Measurements from ENCODE around the gene TMEM123. TPM values are rescaled to one million over a fixed set of nuclear protein-coding genes. Genes with fewer than 3 reads are reported as not detected.

Gene TMEM123
- total and polyA plus RNA-seq, 2 donors from 2014 or later, result 57.0 to 143 TPM

- no peak for DNase-seq
- FAIRE-seq, result no peak
- no peak overlapping the region for H3K27ac ChIP-seq (ENCODE audit: low read depth in 2 of 2, low read length in 2 of 2)
- no peak overlapping the region for H3K4me3 ChIP-seq (ENCODE audit: low read length in 3 of 3)
- H3K9ac ChIP-seq (ENCODE audit: low read length in 3 of 3), result no peak overlapping the region
- no peaks in the 10 kb centered on the region for H3K4me1 ChIP-seq (ENCODE audit: control insufficient read depth in 2 of 3, insufficient read depth in 2 of 3, low read depth in 1 of 3, low read length in 3 of 3)
- no peaks in the 10 kb centered on the region for H3K36me3 ChIP-seq (ENCODE audit: control insufficient read depth in 2 of 3, insufficient read depth in 3 of 3, low read length in 3 of 3)
- H3K27me3 ChIP-seq (ENCODE audit: control insufficient read depth, insufficient read depth, low read length), result no peaks in the 10 kb centered on the region
- H3K9me3 ChIP-seq (ENCODE audit: control insufficient read depth in 2 of 3, insufficient read depth in 1 of 3, low read length in 3 of 3), result no peaks in the 10 kb centered on the region
- intact Hi-C loops (cut with DNase I), result no loop called here
- no peak for TF ChIP-seq CTCF (IDR thresholded peaks at IDR 0.05; ENCODE audit: borderline replicate concordance, extremely low read depth, insufficient read depth)
Observed at GRCh38 chr11:102487214-102487613, 34.6 kb upstream of the TMEM123 start.

- Histone ChIP-seq H3K36me3 (ENCODE audit: control insufficient read depth in 2 of 3, insufficient read depth in 3 of 3, low read length in 3 of 3) (no peaks in the 10 kb centered on the region), H3K9me3 (ENCODE audit: control insufficient read depth in 2 of 3, insufficient read depth in 1 of 3, low read length in 3 of 3) (no peaks in the 10 kb centered on the region), H3K27me3 (ENCODE audit: control insufficient read depth, insufficient read depth, low read length) (no peaks in the 10 kb centered on the region), H3K4me3 (ENCODE audit: low read length in 3 of 3) (no peak overlapping the region), H3K27ac (ENCODE audit: low read depth in 2 of 2, low read length in 2 of 2) (no peak overlapping the region), H3K9ac (ENCODE audit: low read length in 3 of 3) (no peak overlapping the region), H3K4me1 (ENCODE audit: control insufficient read depth in 2 of 3, insufficient read depth in 2 of 3, low read depth in 1 of 3, low read length in 3 of 3) (no peaks in the 10 kb centered on the region)
- FAIRE-seq (no peak), DNase-seq (no peak)
- TF ChIP-seq CTCF (IDR thresholded peaks at IDR 0.05; ENCODE audit: borderline replicate concordance, extremely low read depth, insufficient read depth), result no peak
- intact Hi-C loops (cut with DNase I), result no loop called here
Observed at GRCh38 chr11:102486584-102486983, 34.0 kb upstream of the TMEM123 start.

- TF ChIP-seq CTCF (IDR thresholded peaks at IDR 0.05; ENCODE audit: borderline replicate concordance, extremely low read depth, insufficient read depth), result no peak
- Histone ChIP-seq H3K9ac (ENCODE audit: low read length in 3 of 3) (no peak overlapping the region), H3K27me3 (ENCODE audit: control insufficient read depth, insufficient read depth, low read length) (no peaks in the 10 kb centered on the region), H3K36me3 (ENCODE audit: control insufficient read depth in 2 of 3, insufficient read depth in 3 of 3, low read length in 3 of 3) (no peaks in the 10 kb centered on the region), H3K27ac (ENCODE audit: low read depth in 2 of 2, low read length in 2 of 2) (no peak overlapping the region), H3K9me3 (ENCODE audit: control insufficient read depth in 2 of 3, insufficient read depth in 1 of 3, low read length in 3 of 3) (no peaks in the 10 kb centered on the region), H3K4me3 (ENCODE audit: low read length in 3 of 3) (no peak overlapping the region), H3K4me1 (ENCODE audit: control insufficient read depth in 2 of 3, insufficient read depth in 2 of 3, low read depth in 1 of 3, low read length in 3 of 3) (no peaks in the 10 kb centered on the region)
- DNase-seq, result no peak
- intact Hi-C loops (cut with DNase I), result no loop called here
- FAIRE-seq, result no peak
Observed at GRCh38 chr11:102485095-102485722, 32.6 kb upstream of the TMEM123 start.

GRCh38 chr11:102482433-102482832, 29.9 kb upstream of the TMEM123 start:
- H3K9me3 ChIP-seq (ENCODE audit: control insufficient read depth in 2 of 3, insufficient read depth in 1 of 3, low read length in 3 of 3), result no peaks in the 10 kb centered on the region
- no peak for TF ChIP-seq CTCF (IDR thresholded peaks at IDR 0.05; ENCODE audit: borderline replicate concordance, extremely low read depth, insufficient read depth)
- H3K4me3 ChIP-seq (ENCODE audit: low read length in 3 of 3), result no peak overlapping the region
- H3K9ac ChIP-seq (ENCODE audit: low read length in 3 of 3), result no peak overlapping the region
- no peak for FAIRE-seq
- no peaks in the 10 kb centered on the region for H3K4me1 ChIP-seq (ENCODE audit: control insufficient read depth in 2 of 3, insufficient read depth in 2 of 3, low read depth in 1 of 3, low read length in 3 of 3)
- DNase-seq, result no peak
- H3K27me3 ChIP-seq (ENCODE audit: control insufficient read depth, insufficient read depth, low read length), result no peaks in the 10 kb centered on the region
- H3K27ac ChIP-seq (ENCODE audit: low read depth in 2 of 2, low read length in 2 of 2), result no peak overlapping the region
- intact Hi-C loops (cut with DNase I), result no loop called here
- H3K36me3 ChIP-seq (ENCODE audit: control insufficient read depth in 2 of 3, insufficient read depth in 3 of 3, low read length in 3 of 3), result no peaks in the 10 kb centered on the region
